ENCODE data around the gene TIMM29. TPM values are rescaled to one million over a fixed set of nuclear protein-coding genes. Genes with fewer than 3 reads are reported as not detected.

The TIMM29 gene
- total and polyA plus RNA-seq, 9 donors, result 13.8 to 22.4 (median 19.0) TPM

DNA sequence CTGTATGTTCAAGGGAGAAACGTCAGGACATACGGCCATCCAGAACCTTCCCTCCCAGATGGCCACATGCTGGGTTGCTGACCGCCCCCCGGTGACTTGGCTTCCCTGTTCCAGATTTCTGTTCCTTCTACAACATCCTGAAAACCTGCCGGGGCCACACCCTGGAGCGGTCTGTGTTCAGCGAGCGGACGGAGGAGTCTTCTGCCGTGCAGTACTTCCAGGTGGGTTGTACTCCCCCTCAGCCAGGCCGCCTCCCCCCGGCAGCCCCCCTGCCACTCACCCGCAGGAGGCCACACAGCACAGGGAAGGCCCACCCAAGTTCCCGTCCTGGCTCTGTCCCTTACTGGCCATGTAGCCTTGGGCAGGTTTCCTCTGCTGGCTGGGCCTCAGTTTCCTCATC is 20.7 kb upstream of the TIMM29 start:
- no peaks in the 10 kb centered on the region for H3K27me3 ChIP-seq
- no peak overlapping the region for H3K27ac ChIP-seq
- no peak overlapping the region for H3K4me3 ChIP-seq
- H3K36me3 ChIP-seq, result no peaks in the 10 kb centered on the region
- WGBS, 3 donors, result 83 to 90% (median 84%) methylated on average over 14 of the region's 14 CpGs
- intact Hi-C loops (cut with DNase I), result no loop called here
- no peaks in the 10 kb centered on the region for H3K4me1 ChIP-seq (ENCODE audit: insufficient read depth)
- DNase-seq, result no peak
- no peaks in the 10 kb centered on the region for H3K9me3 ChIP-seq
- TF ChIP-seq POLR2A (IDR thresholded peaks at IDR 0.05) (no peak), EP300 (IDR thresholded peaks at IDR 0.05) (no peak)
- TF ChIP-seq, protein P1, sequence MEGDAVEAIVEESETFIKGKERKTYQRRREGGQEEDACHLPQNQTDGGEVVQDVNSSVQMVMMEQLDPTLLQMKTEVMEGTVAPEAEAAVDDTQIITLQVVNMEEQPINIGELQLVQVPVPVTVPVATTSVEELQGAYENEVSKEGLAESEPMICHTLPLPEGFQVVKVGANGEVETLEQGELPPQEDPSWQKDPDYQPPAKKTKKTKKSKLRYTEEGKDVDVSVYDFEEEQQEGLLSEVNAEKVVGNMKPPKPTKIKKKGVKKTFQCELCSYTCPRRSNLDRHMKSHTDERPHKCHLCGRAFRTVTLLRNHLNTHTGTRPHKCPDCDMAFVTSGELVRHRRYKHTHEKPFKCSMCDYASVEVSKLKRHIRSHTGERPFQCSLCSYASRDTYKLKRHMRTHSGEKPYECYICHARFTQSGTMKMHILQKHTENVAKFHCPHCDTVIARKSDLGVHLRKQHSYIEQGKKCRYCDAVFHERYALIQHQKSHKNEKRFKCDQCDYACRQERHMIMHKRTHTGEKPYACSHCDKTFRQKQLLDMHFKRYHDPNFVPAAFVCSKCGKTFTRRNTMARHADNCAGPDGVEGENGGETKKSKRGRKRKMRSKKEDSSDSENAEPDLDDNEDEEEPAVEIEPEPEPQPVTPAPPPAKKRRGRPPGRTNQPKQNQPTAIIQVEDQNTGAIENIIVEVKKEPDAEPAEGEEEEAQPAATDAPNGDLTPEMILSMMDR (IDR thresholded peaks at IDR 0.05), result no peak

DNA sequence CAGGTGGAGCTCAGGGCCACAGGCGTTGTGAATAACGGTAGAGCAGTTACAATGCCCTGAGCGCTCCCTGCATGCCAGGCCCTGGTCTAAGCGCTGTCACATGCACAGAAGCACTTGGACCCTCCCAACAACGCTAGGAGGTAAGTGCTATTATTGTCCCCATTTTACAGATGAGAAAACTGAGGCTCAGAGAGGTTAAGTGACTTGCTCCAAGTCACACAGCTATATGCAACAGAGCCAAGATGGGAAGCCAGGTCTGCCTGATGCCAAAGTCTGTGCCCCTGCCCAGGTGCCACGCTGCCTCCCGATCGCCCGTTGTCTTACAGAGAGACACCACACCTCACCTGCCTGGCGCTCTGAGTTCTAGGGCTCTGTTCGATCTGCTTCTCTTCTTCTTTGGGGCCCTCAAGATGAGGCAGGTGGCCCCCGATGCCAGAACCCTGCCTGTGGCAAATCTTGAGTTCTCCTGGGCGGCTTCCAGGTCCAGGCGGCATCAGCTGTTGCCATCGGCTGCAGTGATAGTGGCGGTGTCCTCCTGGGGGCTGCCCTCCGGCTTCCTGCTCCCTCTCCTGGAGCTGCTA is 20.1 kb upstream of the TIMM29 start:
- Histone ChIP-seq H3K4me1 (ENCODE audit: insufficient read depth) (no peaks in the 10 kb centered on the region), H3K36me3 (no peaks in the 10 kb centered on the region), H3K27ac (no peak overlapping the region), H3K27me3 (no peaks in the 10 kb centered on the region), H3K4me3 (no peak overlapping the region), H3K9me3 (no peaks in the 10 kb centered on the region)
- intact Hi-C loops (cut with DNase I), result no loop called here
- no peak for TF ChIP-seq EP300 (IDR thresholded peaks at IDR 0.05)
- TF ChIP-seq, protein P1 (IDR thresholded peaks at IDR 0.05), result no peak
- no peak for TF ChIP-seq POLR2A (IDR thresholded peaks at IDR 0.05)
- 91% methylated on average over 17 of the region's 17 CpGs for WGBS, 3 donors
- DNase-seq, result no peak

DNA sequence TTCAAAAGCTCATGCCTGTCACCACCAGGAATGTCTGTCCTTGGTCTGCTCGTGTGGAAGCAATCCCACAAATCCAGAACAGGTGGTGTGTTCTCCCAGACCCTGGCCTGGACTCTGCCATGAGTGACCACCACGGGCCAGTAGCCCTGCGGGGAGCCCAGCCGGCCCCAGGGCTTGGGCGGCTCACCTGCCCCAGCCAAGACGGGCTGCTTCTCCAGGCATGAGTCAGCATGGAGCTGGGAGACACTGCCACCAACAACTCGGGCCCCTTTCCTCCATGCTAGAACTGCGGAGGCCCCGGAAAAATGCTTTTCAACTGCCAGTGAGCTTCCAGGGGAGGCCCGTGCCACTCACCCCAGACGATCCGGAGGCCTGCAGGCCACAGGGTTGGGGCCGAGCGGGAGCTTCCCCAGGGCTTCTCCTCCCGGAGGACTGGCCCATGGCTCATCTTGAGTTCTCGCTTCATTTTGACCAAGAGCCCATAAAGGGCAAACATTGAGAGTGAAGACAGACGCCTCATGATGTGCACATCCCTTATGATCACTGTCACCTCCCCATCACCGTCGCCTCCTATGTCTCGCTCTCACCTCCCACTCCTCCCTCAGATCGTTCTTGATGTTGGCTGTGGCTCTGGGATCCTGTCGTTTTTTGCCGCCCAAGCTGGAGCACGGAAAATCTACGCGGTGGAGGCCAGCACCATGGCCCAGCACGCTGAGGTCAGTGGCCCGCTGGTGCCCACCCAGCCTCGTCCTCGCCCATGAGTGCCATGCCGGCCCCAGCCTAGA is 16.8 kb upstream of the TIMM29 start:
- intact Hi-C loops (cut with DNase I), result no loop called here
- no peak for TF ChIP-seq EP300 (IDR thresholded peaks at IDR 0.05)
- no peak for TF ChIP-seq POLR2A (IDR thresholded peaks at IDR 0.05)
- TF ChIP-seq, protein P1 (IDR thresholded peaks at IDR 0.05), result no peak
- H3K4me3 ChIP-seq, result no peak overlapping the region
- no peaks in the 10 kb centered on the region for H3K9me3 ChIP-seq
- no peaks in the 10 kb centered on the region for H3K36me3 ChIP-seq
- no peak for DNase-seq
- H3K27ac ChIP-seq, result no peak overlapping the region
- H3K27me3 ChIP-seq, result no peaks in the 10 kb centered on the region
- no peaks in the 10 kb centered on the region for H3K4me1 ChIP-seq (ENCODE audit: insufficient read depth)
- WGBS, 3 donors, result 86 to 87% (median 87%) methylated on average over 31 of the region's 31 CpGs

DNA sequence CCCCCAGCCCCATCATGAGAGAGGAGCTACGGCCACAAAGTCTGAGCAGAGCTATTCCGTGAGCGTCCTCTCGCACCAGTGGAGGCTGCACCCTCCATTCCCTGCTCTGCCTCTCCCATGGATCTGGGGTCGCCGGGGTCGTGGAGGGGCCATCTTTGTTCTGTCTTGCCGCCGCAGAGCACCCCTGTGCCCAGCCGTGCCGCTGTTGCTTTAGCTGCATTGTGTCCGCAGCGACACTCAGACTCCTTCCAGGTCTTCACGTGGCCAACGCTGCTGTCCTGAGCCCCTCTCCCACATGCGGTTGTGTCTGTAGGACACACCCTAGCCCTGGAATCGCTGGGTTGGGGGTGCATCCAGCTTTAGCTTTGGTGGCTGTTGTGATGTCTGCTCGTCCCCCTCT is 16.0 kb upstream of the TIMM29 start:
- TF ChIP-seq POLR2A (IDR thresholded peaks at IDR 0.05), result no peak
- no peak for TF ChIP-seq EP300 (IDR thresholded peaks at IDR 0.05)
- TF ChIP-seq, protein P1 (IDR thresholded peaks at IDR 0.05), result no peak
- H3K36me3 ChIP-seq, result no peaks in the 10 kb centered on the region
- no peaks in the 10 kb centered on the region for H3K9me3 ChIP-seq
- no peak for DNase-seq
- intact Hi-C loops (cut with DNase I), result no loop called here
- 94 to 95% (median 94%) methylated on average over 18 of the region's 18 CpGs for WGBS, 3 donors
- no peaks in the 10 kb centered on the region for H3K27me3 ChIP-seq
- no peak overlapping the region for H3K4me3 ChIP-seq
- H3K4me1 ChIP-seq (ENCODE audit: insufficient read depth), result no peaks in the 10 kb centered on the region
- no peak overlapping the region for H3K27ac ChIP-seq
